CD4-positive, alpha-beta T cell treated with Interleukin-2 at 100 ng/mL for 4 hours (primary cell): ENCODE results near the gene ZC3H13.
"Not testable (repeated sequence)": the region's sequence is repeated elsewhere in the genome, so short reads cannot be mapped to it uniquely, and the experiment has no call there.

ENCODE experiments used
- DNase-seq: peaks from one replicate; pipeline ENCODE4 v3.0.0-alpha.2; 2020; ENCODE audit warnings: low spot score

The ZC3H13 gene

GRCh38 chr13:46004491-46004890 lies 48.1 kb downstream of the ZC3H13 start:
- DNase-seq: no peak

GRCh38 chr13:45996631-45997030 lies 55.9 kb downstream of the ZC3H13 start:
- no peak for DNase-seq

GRCh38 chr13:45995245-45995644 lies 57.3 kb downstream of the ZC3H13 start:
- no peak for DNase-seq

- no peak for DNase-seq
Measured at GRCh38 chr13:45994752-45995151, 57.8 kb downstream of the ZC3H13 start.

- no peak for DNase-seq
Measured at GRCh38 chr13:45989607-45990006, 62.9 kb downstream of the ZC3H13 start.

- DNase-seq: not testable (repeated sequence)
Measured at GRCh38 chr13:45981127-45981526, 71.4 kb downstream of the ZC3H13 start.

GRCh38 chr13:45975337-45975736 lies 77.2 kb downstream of the ZC3H13 start:
- DNase-seq: no peak

- DNase-seq: no peak
Measured at GRCh38 chr13:45974500-45974899, 78.0 kb downstream of the ZC3H13 start.

- DNase-seq: no peak
Measured at GRCh38 chr13:45967589-45967988, 85.0 kb downstream of the ZC3H13 start.

GRCh38 chr13:45966715-45967114 lies 85.8 kb downstream of the ZC3H13 start:
- DNase-seq: no peak

GRCh38 chr13:45961468-45961867 lies 91.1 kb downstream of the ZC3H13 start:
- DNase-seq: no peak

- no peak for DNase-seq
Measured at GRCh38 chr13:45954836-45955800, 97.4 kb downstream of the ZC3H13 start.

GRCh38 chr13:45953082-45953481 lies 99.5 kb downstream of the ZC3H13 start:
- no peak for DNase-seq

GRCh38 chr13:45951724-45952123 lies 100.8 kb downstream of the ZC3H13 start:
- no peak for DNase-seq

GRCh38 chr13:45951166-45951565 lies 101.4 kb downstream of the ZC3H13 start:
- no peak for DNase-seq

GRCh38 chr13:45950386-45951000 lies 102.1 kb downstream of the ZC3H13 start:
- DNase-seq: no peak

- no peak for DNase-seq
Measured at GRCh38 chr13:45949161-45949560, 103.4 kb downstream of the ZC3H13 start.

- no peak for DNase-seq
Measured at GRCh38 chr13:45943965-45944364, 108.6 kb downstream of the ZC3H13 start.

- no peak for DNase-seq
Measured at GRCh38 chr13:45943120-45943519, 109.4 kb downstream of the ZC3H13 start.

- DNase-seq: no peak
Measured at GRCh38 chr13:45941261-45941660, 111.3 kb downstream of the ZC3H13 start.

- no peak for DNase-seq
Measured at GRCh38 chr13:45940061-45940460, 112.5 kb downstream of the ZC3H13 start.

- DNase-seq: no peak
Measured at GRCh38 chr13:45936621-45937020, 115.9 kb downstream of the ZC3H13 start.

- no peak for DNase-seq
Measured at GRCh38 chr13:45934283-45934682, 118.3 kb downstream of the ZC3H13 start.
